Neural progenitor cell (in vitro differentiated cells): Measurements from ENCODE around the gene RTP5. TPM values are rescaled to one million over a fixed set of nuclear protein-coding genes. Genes with fewer than 3 reads are reported as not detected.
A peak's percentile ranks its signal among the peaks of the same experiment; 100 is the strongest.

Experiments used
- DNase-seq: peaks from one replicate; pipeline ENCODE4 v3.0.0-alpha.2; 2016; ENCODE audit warnings: low spot score
- H2AFZ ChIP-seq: fragments of 200-600 bp; sonication (generic); replicated peaks from 2 replicates; pipeline ENCODE4 v1.6.1; 2016; ENCODE audit warnings: antibody characterized with exemption
- H3F3A ChIP-seq: fragments of 200-600 bp; sonication (generic); 2 replicates; pipeline ENCODE4 v1.6.1; 2016; ENCODE audit warnings: antibody characterized with exemption, low read depth
- H3K27ac ChIP-seq: fragments of 200-600 bp; sonication (generic); 2 replicates; pipeline ENCODE4 v1.5.1; 2016; ENCODE audit warnings: mild to moderate bottlenecking
- H3K27me3 ChIP-seq: fragments of 200-600 bp; sonication (generic); 2 replicates; pipeline ENCODE4 v1.6.1; 2016; ENCODE audit warnings: mild to moderate bottlenecking, moderate library complexity
- H3K36me3 ChIP-seq: fragments of 200-600 bp; sonication (generic); 2 replicates; pipeline ENCODE4 v1.5.1; 2016
- H3K4me1 ChIP-seq: fragments of 200-600 bp; sonication (generic); 2 replicates; pipeline ENCODE4 v1.6.1; 2016; ENCODE audit warnings: mixed run types
- H3K4me2 ChIP-seq: fragments of 200-600 bp; sonication (generic); 2 replicates; pipeline ENCODE4 v1.6.1; 2016
- H3K4me3 ChIP-seq: fragments of 200-600 bp; sonication (generic); 2 replicates; pipeline ENCODE4 v1.5.1; 2016
- H3K79me2 ChIP-seq: fragments of 200-600 bp; sonication (generic); 2 replicates; pipeline ENCODE4 v1.6.1; 2016; ENCODE audit warnings: low read depth
- H3K9ac ChIP-seq: fragments of 200-600 bp; sonication (generic); 2 replicates; pipeline ENCODE4 v1.6.1; 2016
- H3K9me3 ChIP-seq: fragments of 200-600 bp; sonication (generic); 2 replicates; pipeline ENCODE4 v1.5.1; 2016; ENCODE audit warnings: low read depth
- H4K20me1 ChIP-seq: fragments of 200-600 bp; sonication (generic); 2 replicates; pipeline ENCODE4 v1.6.1; 2016; ENCODE audit warnings: low read depth
- H3K27ac Mint-ChIP-seq: 3 replicates; pipeline ENCODE4 v1.8.0; 2021; ENCODE audit warnings: mixed read lengths
- H3K27me3 Mint-ChIP-seq: 2 replicates; pipeline ENCODE4 v1.8.0; 2022; ENCODE audit warnings: low read depth, mild to moderate bottlenecking, inconsistent platforms, moderate library complexity, mixed read lengths; ENCODE audit not compliant: insufficient read depth
- H3K36me3 Mint-ChIP-seq: 3 replicates; pipeline ENCODE4 v1.8.0; 2021; ENCODE audit warnings: mixed read lengths
- H3K4me1 Mint-ChIP-seq: 3 replicates; pipeline ENCODE4 v1.8.0; 2021; ENCODE audit warnings: mixed read lengths
- H3K4me3 Mint-ChIP-seq: 3 replicates; pipeline ENCODE4 v1.8.0; 2021; ENCODE audit warnings: mild to moderate bottlenecking, moderate library complexity, mixed read lengths
- H3K9me3 Mint-ChIP-seq: 3 replicates; pipeline ENCODE4 v1.8.0; 2020; ENCODE audit warnings: mixed read lengths
- EZH2 ChIP-seq: fragments of 200-600 bp; sonication (generic); IDR thresholded peaks from 2 replicates; pipeline ENCODE4 v1.6.1; 2017; ENCODE audit warnings: antibody characterized with exemption, mild to moderate bottlenecking, moderate library complexity
- EZH2phosphoT487 ChIP-seq: fragments of 200-600 bp; sonication (generic); IDR thresholded peaks from 2 replicates; pipeline ENCODE4 v1.6.1; 2017; ENCODE audit warnings: antibody characterized with exemption
- total RNA-seq: library from RNA; depleted of rRNA; stranded (reverse); fragments of >200 nt; gene quantifications from 2 replicates; pipeline ENCODE4 v1.2.3, GENCODE V29; 2015; ENCODE audit warnings: low replicate concordance
- TF ChIP-seq, protein P1 (sequence below): fragments of 200-600 bp; sonication (generic); IDR thresholded peaks from 2 replicates; pipeline ENCODE4 v1.5.1; 2017; ENCODE audit warnings: antibody characterized with exemption, mild to moderate bottlenecking

The RTP5 gene
- total RNA-seq, 1 donor from 2014 or later: not detected

DNA sequence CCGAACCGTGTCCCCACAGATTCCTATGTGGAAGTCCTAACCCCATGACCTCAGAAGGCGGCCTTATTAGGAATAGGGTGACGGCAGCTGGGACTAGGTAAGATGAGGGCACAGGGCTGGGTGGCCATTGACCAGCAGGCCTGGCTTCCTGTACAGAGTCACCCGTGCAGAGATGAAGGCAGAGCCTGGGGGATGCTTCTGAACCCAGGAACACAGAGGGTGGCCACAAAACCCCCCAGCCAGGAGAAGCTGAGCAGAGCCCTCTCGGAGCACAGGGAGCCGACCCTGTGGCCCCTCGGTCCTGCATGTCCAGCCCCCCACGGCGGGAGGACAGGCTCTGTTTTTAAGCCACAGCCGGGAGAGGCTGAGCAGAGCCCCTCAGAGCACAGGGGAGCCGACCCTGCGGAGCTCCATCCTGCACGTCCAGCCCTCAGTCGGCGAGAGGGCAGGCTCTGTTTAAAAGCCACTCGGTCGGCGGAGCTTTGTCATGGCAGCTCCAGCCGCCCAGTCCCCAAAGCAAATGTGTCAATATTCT is 13.6 kb upstream of the RTP5 start:
- H3K9me3 Mint-ChIP-seq: no peaks in the 10 kb centered on the region
- H3K4me1 Mint-ChIP-seq: peaks cover 11% of the 10 kb centered on the region
- H3K4me3 ChIP-seq: no peak overlapping the region
- H3K36me3 ChIP-seq: no peaks in the 10 kb centered on the region
- H3K4me3 Mint-ChIP-seq: no peak overlapping the region
- no peak overlapping the region for H3K9ac ChIP-seq
- no peak for DNase-seq
- peaks cover 3% of the 10 kb centered on the region for H3K27me3 Mint-ChIP-seq
- no peak overlapping the region for H2AFZ ChIP-seq
- no peak overlapping the region for H3K27ac ChIP-seq
- no peaks in the 10 kb centered on the region for H3K79me2 ChIP-seq
- no peaks in the 10 kb centered on the region for H3K9me3 ChIP-seq
- no peaks in the 10 kb centered on the region for H3K36me3 Mint-ChIP-seq
- no peaks in the 10 kb centered on the region for H3K27me3 ChIP-seq
- peak overlapping the region; percentile 66 for H3K27ac Mint-ChIP-seq
- TF ChIP-seq, protein P1, sequence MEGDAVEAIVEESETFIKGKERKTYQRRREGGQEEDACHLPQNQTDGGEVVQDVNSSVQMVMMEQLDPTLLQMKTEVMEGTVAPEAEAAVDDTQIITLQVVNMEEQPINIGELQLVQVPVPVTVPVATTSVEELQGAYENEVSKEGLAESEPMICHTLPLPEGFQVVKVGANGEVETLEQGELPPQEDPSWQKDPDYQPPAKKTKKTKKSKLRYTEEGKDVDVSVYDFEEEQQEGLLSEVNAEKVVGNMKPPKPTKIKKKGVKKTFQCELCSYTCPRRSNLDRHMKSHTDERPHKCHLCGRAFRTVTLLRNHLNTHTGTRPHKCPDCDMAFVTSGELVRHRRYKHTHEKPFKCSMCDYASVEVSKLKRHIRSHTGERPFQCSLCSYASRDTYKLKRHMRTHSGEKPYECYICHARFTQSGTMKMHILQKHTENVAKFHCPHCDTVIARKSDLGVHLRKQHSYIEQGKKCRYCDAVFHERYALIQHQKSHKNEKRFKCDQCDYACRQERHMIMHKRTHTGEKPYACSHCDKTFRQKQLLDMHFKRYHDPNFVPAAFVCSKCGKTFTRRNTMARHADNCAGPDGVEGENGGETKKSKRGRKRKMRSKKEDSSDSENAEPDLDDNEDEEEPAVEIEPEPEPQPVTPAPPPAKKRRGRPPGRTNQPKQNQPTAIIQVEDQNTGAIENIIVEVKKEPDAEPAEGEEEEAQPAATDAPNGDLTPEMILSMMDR: no peak
- TF ChIP-seq EZH2 (no peak), EZH2phosphoT487 (no peak)
- peaks cover 5% of the 10 kb centered on the region for H3K4me1 ChIP-seq
- H3F3A ChIP-seq: no peaks in the 10 kb centered on the region
- H3K4me2 ChIP-seq: no peak overlapping the region
- no peaks in the 10 kb centered on the region for H4K20me1 ChIP-seq

DNA sequence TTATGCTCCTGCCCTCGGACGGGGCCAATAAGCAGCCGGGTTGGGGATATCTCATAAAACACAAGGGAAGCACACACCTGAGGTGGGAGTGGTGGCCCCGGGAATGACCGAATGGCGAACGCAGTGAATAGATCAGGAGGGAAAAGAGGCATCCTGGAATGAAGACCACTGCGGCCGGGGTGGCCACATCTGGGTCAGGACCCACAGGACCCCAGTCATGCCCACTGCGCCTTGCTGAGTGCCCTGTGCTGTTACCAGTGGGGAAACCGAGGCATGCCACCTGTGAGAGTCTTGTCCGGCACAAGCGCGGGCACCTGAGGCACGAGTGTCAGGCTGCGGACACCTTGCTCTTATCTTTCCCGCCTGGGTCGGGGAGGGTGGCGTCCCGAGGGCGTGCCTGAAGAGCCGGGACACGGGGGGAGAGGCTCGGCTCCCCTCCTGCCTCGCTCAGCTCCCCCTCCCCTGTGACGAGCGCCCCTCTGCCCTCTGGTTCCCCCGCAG is 12.4 kb upstream of the RTP5 start:
- no peak overlapping the region for H2AFZ ChIP-seq
- no peaks in the 10 kb centered on the region for H3K36me3 Mint-ChIP-seq
- no peaks in the 10 kb centered on the region for H4K20me1 ChIP-seq
- no peaks in the 10 kb centered on the region for H3K27me3 ChIP-seq
- no peaks in the 10 kb centered on the region for H3F3A ChIP-seq
- no peak overlapping the region for H3K27ac ChIP-seq
- no peaks in the 10 kb centered on the region for H3K9me3 Mint-ChIP-seq
- TF ChIP-seq EZH2 (no peak), EZH2phosphoT487 (no peak)
- TF ChIP-seq, protein P1: no peak
- no peaks in the 10 kb centered on the region for H3K79me2 ChIP-seq
- no peak overlapping the region for H3K4me2 ChIP-seq
- no peak for DNase-seq
- peaks cover 16% of the 10 kb centered on the region for H3K4me1 Mint-ChIP-seq
- no peak overlapping the region for H3K27ac Mint-ChIP-seq
- no peak overlapping the region for H3K9ac ChIP-seq
- H3K27me3 Mint-ChIP-seq: peaks cover 7% of the 10 kb centered on the region
- H3K4me3 ChIP-seq: no peak overlapping the region
- peaks cover 1% of the 10 kb centered on the region for H3K4me1 ChIP-seq
- H3K36me3 ChIP-seq: no peaks in the 10 kb centered on the region
- no peak overlapping the region for H3K4me3 Mint-ChIP-seq
- H3K9me3 ChIP-seq: no peaks in the 10 kb centered on the region

DNA sequence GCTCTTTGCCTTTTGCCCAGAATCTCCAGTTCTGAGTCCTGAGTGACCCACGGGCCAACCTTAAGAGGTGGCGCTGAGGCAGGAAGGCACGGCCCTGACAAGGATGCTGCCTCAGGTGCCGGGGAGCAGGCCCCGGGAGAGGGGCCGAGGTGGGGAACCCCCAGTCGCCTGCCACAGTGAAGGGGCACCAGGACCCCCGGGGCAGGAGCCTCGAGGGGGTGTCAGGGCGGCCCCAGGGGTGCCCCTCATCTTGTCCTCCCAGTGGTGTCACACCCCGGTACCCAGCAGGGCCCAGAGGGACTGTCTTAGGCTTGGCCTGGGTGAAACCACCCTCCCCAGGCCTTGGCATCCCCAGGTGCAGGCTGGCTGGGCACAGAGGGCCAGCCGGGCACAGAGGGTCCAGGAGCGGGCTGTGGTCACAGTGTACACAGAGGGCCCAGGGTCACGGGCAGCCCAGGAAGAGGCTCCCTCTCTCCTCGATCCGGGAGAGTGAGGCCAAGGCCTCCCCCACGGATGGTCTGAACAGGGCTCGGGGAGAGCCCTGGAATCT is 11.9 kb upstream of the RTP5 start:
- H3K9me3 Mint-ChIP-seq: no peaks in the 10 kb centered on the region

More for the DNA sequence above, 11.9 kb upstream of the RTP5 start:
- no peaks in the 10 kb centered on the region for H3K4me1 ChIP-seq
- no peak overlapping the region for H3K4me2 ChIP-seq
- H3K9me3 ChIP-seq: no peaks in the 10 kb centered on the region
- no peaks in the 10 kb centered on the region for H3F3A ChIP-seq
- TF ChIP-seq, protein P1: no peak
- TF ChIP-seq EZH2phosphoT487 (no peak), EZH2 (no peak)
- no peak overlapping the region for H3K4me3 ChIP-seq
- H3K27me3 Mint-ChIP-seq: peaks cover 7% of the 10 kb centered on the region
- H2AFZ ChIP-seq: no peak overlapping the region
- peaks cover 14% of the 10 kb centered on the region for H3K4me1 Mint-ChIP-seq
- no peaks in the 10 kb centered on the region for H3K27me3 ChIP-seq
- no peak overlapping the region for H3K4me3 Mint-ChIP-seq
- H3K9ac ChIP-seq: no peak overlapping the region
- no peak overlapping the region for H3K27ac ChIP-seq
- H3K36me3 ChIP-seq: no peaks in the 10 kb centered on the region
- no peak overlapping the region for H3K27ac Mint-ChIP-seq
- H3K36me3 Mint-ChIP-seq: no peaks in the 10 kb centered on the region
- H3K79me2 ChIP-seq: no peaks in the 10 kb centered on the region
- H4K20me1 ChIP-seq: no peaks in the 10 kb centered on the region
- no peak for DNase-seq
